GM18870 (cell line): Measurements from ENCODE around the gene PC.

Experiments
- ATAC-seq: cut with Tn5 transposase; IDR thresholded peaks from one replicate; pipeline ENCODE4 v1.9.1; 2021; ENCODE audit warnings: moderate library complexity; ENCODE audit not compliant: unreplicated experiment

The PC gene

DNA sequence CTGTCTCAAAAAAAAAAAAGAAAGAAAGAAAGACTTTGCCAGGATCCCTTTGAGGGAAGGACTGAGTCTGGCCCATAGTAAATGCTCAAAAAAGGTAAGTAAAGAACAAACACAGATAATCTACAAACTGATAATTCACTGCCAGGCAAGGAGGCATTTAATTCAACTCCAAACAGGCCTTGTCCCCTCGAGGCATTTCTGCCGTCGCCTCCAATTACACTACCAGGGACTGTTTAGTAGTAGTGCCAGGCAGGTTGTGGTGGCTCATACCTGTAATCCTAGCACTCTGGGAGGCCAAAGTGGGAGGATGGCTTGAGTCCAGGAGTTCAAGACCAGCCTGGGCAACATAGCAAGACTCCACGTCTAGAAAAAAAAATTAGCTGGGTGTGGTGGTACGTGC is 43.7 kb downstream of the PC start:
- ATAC-seq = no peak

DNA sequence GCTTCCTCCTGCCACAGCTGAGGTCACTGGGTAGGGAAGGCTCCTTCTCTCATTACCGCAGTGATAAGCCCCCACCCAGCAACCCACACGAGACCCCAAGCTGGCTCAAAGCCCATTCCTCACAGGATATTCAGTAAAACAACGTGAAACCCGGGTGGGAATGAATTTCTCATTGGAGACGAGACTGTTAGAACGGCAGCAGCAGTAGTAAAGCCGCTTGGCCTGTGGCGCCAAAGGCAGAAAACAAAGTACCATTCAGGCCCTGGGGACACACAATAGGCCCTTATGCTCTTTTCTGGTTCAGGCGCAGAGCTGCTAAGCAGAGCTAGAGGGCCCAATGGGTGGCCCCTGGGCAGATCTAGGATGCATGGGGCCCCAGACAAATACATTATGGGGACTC is 45.3 kb downstream of the PC start:
- no peak for ATAC-seq

DNA sequence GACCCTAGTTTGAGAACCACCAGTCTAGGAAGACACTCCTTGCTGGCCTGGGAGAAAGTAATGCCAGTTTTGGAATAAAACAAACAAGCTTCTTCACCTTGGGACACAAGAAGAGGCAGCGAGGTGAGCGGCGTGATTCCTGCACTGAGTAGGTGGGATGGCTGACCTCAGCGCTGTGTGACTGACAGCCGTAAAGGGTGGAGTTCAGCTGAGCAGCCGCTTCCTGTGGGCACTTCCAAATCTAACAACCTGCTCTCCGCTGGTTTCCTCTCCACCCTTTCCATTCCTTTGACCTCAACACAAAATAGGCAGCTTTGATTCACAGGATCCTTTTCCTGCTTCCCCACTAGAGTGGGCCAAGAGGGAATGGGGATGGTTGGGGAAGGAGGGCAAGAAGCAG is 45.8 kb downstream of the PC start:
- ATAC-seq = no peak

DNA sequence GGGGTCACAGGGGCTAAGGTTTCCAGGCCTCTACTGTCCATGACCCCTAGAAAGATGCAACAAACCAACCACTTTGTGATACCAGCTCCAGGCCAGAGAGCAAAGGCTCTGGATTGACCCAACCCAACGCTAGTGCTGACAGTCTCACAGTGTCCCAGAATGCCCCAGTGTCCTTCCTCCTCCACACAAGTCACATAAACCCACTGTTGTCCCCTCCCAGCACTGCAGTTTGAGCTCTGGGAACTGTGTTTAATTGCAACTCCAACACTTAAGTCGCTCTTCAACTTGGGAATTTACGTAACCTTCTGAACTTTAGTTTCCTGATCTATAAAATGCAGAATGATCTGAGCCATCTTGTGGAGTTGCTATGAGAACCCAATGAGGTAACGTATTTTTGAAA is 47.5 kb downstream of the PC start:
- no peak for ATAC-seq

DNA sequence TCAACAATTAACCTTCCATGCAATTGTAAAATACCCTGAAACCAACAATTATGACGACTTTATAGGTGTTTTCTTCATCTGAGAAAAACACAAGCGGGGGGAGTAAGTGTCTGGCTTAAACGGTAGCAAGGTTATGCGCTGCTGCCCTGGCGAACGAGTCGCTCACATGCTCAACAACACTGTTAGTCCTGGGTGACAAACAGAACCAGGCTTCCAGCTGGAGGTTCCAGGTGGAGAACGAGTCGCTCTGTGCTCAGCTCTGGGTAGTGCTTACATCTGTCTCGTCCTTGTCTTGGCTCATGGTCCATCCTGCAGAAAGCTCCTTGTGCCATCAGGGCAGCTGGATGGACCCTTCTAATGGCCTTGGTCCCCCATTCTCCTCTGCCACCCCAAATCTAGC is 48.2 kb downstream of the PC start:
- ATAC-seq = no peak

DNA sequence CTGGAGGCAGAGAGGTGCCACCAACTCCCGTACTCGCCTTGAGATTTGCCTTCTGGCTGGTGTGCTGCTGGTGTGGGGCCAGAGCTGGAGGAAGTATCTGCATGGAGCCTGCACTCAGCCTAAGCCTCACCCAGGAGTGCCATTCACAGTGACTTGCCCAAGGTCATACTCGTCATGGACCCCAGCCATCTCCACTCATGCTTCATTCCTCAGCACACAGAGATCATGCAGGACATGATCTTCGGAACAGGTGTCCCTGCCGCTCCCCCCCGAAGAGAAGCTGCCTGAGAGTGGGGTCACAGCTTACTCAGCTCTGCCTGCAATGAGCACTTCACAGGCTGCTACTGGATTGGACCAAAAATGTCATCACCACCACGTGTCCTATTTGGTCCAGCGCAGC is 49.0 kb downstream of the PC start:
- no peak for ATAC-seq

DNA sequence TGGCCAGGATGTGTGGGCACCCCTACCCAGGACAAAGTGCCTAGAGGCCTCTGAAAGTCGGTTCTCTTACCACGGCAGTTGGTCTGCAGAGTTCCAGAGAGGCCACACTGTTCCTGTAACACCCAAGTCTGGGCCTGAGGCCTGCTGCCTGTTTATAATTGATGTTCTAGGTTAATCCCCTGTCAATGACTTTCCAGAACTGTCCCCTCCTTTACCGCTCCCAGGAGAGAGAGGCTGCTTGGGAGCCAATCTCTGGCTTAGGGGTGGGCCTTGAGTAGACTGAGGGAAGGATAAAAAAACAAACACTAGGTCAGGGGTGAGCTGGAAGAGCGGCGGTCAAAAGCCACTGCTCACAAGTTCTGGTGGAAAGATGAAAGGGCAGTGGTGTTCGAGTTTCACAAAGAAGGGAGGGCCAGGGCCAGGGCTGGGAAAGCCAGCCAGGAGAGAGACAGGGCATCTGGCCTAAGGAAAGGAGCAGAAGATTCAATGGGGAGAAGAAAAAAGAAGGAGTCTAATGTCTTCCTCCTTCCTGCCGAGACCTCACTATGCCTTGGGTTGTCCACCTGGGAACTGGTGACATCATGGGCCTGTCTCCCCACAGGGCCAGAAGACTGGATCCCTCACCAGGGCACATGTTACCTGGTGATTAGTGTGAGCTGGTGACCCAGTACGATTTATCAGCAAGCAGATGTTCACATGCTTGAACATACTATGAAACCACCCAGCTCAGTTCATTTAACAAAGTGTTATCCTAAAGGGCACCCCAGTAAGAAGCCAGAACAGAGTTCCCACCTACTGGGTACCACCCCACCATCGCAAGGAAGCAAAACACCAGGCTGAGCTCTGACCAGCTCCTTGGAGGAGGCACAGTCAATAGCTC is 50.2 kb downstream of the PC start:
- ATAC-seq = no peak

DNA sequence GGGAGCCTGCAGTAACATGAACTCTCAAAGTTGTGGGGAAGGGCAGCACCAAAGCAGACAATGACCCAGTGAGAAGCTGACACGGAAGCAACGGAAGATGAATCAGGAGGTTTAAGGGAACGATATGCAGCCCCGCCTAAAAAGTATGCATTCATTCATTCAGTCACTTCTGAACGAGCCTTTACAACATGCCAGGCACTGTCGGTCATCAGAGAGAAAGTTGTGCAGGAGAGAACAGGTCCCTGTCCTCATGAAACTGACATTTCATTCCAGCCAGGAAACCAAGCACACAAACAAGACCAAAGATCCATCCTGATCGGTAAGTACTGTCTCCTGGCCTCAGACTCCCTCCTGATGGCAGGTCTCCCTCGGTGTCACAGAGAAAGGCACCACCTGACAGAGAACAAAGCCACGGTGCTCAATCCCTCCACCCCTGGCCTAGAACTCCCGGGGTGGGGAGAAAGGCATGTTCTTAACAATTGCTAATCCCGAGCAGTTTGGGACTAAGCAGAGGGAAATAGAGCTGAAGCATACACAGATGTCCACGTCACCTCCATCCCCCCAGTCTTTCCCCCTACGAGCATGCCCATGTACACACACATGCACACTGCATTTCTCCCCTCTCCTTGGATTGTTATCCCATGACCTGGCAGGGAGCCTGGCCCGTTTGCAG is 52.0 kb downstream of the PC start:
- no peak for ATAC-seq

DNA sequence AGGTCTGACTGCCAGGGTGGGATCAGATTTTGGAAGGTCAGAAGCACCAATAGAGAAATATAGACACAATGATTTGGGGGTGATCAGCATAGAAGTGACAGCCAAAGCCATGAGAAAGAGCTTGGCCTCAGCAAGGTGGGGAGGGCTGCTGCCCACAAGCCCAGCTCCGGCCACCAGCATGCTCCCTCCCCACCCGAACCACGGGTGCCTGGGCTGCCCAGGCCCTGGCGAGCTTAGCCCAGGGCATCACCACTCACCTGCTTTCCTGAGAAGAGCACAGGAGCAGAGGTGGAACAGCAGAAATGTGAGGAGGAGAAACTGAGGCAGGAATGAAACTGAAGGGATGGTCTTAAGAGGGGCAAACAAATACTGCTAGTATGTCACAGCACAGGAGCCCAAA is 52.6 kb downstream of the PC start:
- no peak for ATAC-seq

DNA sequence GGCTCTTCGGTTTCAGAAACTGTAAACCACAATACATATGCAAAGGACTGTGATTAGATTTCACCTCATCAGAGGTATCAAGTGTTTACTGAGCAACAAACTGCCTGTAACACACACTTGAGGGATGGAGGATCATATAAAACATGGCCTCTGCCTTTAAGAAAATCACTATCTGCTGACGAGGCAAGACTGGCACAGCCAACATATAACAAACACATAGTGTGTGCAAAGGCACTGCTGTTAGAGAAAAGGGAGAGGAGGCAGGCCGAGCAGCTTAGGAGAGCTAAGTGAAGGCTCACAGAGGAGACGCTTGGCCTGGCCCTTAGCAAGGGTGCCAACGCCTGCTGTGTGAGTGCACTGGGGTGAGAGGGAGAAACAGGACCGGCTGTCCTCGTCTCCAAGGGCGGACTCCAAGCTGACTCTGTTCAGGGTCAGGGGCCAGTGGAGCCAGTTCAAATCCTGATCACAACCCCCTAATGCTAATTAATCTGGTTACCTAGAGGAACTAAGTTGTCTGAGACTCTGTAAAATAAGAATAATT is 53.1 kb downstream of the PC start:
- no peak for ATAC-seq

DNA sequence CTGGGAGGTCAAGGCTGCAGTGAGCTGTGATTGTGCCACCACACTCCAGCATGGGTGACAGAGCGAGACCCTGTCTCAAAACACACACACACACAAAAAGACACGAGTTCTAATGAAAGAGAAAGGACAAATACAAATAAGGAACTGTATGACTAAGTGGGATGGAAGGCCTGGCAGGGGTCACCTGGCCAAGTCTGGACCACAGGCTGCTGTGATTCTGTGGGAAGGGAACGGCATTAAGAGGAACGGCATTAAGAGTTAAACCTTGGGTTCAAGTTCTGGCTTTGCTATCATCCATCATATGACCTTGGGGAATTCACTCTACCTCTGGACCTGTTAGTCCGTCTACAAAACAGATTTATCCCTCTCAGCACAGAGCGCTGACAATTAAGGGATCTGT is 53.6 kb downstream of the PC start:
- no peak for ATAC-seq

DNA sequence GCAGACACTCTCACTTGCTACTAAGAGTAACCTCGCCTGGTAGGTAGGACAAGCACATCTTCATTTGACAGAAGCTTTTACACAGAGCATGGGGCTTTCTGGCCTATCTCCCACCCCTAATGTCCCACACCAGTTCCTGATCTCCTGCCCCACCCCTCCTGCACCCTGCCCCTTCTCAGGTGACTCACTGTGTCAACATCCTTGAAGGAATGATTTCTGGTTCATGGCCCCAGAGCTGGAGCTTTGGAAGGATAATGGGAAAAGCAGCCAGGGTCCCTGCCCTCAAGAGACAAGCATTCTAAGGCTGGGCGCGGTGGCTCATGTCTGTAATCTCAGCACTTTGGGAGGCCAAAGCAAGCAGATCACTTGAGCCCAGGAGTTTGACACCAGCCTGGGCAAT is 54.1 kb downstream of the PC start:
- ATAC-seq = no peak

DNA sequence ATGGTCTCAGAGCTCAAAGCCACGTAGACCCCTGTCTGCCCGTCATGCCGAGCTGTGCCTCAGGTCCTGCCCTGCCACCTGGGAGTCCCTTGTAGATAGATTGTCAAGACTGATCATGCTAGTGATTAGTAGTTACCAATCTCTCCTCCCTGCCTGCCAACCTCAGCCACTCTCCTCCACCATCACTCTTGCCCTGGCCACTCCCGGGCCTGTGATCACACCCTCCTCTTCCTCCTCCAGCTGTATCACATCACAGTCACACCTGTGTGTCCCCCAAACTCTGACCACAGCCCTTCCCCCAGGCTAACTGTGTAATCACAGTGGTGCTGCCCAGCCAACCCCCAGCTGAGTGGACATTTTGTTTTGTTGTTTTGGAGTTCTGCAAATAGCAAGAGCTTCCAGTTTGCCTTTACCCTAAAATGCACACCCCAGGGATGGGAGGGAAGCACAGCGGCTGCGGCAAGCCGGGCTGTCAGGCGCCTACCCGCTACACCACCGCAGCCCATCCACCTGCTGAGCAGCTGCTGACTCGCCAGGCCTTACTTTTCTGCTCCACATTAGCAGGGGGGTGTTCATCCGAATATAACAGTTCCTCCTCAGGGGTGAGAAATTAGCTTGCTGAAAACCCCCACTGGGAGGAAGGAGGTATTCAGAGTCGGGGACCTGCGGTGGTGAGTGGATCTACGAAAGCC is 55.6 kb downstream of the PC start:
- no peak for ATAC-seq

DNA sequence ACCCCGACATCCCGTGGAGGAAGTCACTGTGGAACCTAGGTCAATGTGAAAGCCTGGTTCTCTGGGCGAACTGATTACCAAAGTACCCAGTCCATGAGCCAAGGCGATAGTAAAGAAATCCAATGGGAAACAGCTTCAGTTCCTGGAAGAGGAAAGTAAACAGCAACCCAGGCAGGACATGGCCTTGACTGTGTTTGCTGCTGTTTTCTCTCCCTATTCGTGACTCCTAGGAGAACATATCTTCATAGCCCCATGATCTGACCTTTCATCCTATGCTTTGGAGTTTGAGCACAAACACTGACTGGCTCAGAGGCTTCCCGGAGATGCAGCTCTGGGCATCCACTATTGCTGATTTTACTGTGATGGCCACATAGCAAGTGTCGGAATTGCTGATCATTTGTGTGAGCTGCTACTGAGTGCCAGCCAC is 56.2 kb downstream of the PC start:
- no peak for ATAC-seq

DNA sequence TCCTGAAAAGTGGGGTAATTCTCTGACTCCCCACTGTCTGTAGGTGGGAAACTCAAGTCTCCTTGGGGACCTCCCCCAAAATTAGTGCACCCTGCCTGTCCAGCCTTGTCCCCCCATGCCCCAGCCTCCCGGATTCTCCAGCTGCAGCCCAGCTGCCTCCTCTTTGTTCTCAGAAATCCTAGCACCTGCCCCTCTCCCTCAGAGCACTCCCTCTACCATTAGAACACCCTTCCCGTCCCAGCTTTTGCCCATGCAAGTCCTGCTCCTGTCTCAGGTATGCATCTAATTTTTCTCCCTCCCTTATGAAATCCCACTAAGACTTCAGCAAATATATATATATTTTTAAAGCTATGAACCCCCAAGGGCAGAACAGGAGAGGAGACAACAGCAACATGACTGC is 64.0 kb downstream of the PC start:
- no peak for ATAC-seq

DNA sequence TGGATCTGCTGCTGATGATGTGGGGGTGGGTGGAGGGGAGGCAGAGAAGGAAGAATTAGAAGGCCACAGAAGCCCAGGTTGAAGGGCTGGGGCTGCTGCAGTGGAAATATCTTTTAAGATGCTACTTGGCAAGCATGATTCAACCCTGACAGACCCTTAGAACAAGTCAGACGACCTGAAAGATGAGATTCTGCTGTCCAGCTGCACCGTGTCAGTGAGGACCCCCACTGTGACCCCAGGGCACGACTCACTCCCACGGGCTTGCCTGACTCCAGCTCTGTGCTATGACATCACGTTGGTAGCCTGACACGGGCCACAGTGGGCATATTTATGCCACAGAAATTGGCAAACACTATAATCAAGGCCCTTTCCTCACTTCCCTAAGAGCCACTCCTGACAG is 65.3 kb downstream of the PC start:
- no peak for ATAC-seq

DNA sequence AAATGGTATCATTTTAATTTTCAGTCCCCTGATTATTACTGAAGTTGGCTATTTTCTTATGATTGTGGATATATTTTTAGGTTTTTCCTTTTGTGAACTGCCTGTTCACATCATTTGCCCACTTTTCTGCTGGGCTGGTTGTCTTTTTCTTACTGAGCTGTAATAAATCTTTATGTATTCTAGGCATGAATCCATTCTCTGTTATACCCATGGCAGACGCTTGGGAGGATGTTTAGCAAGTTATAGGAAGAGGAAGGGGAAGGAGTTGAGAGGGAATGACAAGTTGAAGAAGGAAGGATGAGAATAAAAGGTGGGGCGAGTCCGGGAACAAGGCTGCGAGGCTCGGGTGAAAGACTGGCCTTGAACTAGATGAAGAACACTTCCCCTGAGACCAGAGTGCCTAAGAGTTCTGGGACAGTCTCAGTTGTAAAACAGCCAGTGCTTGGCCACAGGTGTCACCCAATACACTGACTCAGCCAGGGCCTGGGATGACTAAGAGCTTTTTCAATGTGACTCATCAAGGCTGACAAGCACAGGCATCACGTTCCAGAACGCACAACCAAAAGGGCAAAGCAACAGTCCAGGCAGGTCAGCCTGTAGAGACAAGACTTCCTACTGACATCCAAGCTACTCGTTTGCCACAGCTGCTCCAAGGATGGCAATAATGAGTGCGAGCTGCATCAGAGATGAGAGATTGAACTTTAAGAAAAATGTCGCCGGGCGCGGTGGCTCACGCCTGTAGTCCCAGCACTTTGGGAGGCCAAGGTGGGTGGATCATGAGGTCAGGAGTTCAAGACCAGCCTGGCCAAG is 66.1 kb downstream of the PC start:
- ATAC-seq = peak; percentile 80

DNA sequence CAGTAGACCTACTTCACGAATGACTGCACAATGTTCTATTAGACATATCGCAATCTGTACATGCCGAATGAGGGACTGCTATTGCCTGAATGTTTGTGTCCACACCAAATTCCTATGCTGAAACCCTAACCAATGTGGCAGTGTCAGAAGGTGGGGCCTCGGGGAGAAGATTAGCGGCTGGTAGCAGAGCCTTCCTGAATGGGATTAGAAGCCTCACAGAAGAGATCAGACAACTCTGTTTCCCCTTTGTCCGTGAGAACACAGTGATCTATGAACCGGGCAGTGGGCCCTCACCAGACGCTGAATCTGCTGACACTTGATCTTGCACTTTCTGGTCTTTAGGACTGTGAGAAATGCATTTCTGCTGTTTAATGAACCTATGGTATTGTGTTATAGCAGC is 68.2 kb downstream of the PC start:
- no peak for ATAC-seq

DNA sequence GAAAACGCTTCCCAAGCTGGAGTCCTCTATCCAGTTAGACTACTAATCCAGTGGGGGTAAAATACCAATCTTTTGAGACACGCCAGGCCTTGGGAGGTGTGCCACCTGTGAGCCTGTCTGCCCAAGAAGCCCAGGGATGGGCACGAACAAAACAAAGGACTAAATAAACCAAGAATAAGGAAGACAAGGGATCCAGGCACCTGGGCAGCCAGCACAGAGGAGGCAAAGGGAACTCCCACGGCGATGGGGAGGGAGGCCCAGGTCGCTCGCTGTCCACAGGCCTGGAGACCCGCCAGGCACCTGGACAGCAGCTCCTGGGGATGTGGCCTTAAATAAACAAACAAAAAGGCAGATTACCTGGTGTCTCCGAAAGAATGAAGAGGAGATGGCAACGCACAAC is 69.9 kb downstream of the PC start:
- no peak for ATAC-seq

DNA sequence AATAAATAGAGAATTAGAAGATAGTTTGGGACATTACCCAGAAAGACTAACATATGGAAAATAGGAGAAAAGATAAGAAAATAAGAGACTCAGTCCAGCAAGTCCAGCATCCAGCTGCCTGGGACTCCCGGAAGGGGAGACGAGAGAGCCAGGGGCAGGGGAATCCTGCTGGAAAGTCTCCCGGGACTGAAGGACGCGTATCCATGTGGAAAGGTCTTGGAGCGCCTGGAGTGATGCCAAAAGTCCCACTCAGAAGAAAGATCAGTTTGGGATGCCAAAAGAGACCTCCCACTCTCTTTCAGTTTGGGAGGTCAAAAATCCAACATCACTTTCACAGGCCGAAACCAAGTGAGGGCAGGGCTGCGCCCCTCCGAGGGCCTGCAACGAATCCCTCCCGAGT is 70.7 kb downstream of the PC start:
- ATAC-seq = no peak

DNA sequence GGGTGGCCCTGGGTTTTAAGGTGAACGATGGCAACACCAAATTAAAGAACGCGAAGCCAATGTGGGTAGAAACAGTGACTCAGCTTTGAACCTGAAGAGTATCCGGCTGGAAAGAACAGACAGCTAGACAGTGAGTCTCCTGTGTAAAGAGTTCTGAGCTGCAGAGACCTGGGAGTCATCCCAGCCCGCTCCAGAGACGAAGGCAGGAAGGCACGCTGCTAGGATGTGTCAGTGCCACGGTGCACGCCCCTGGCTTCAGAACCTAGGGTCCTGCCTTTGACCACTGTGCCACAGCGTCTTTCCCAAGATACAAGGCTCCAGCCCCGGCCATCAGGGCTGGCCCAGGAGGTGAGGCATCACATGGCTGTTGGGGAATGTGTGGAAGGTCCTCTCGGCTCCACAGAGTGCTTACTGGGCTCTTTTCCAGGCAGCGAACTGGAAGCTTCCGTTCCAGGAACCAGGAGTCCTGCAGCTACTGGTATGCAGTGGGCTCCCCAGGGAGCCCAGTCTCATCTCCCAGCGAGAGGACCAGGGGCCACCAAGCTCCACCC is 71.4 kb downstream of the PC start:
- ATAC-seq = no peak
